ENCODE data around the gene ARAP2. TPM values are rescaled to one million over a fixed set of nuclear protein-coding genes. Genes with fewer than 3 reads are reported as not detected.

ARAP2 gene
- total and polyA plus RNA-seq, 9 of the 15 experiments (the other 6 are each of a cell fraction or from before 2014, with no cell fraction given), result 0.03 to 0.35 (median 0.11) TPM; not detected in 4

GRCh38 chr4:36224972-36225903 lies 19.1 kb downstream of the ARAP2 start (continued):
- TF ChIP-seq, protein P1, sequence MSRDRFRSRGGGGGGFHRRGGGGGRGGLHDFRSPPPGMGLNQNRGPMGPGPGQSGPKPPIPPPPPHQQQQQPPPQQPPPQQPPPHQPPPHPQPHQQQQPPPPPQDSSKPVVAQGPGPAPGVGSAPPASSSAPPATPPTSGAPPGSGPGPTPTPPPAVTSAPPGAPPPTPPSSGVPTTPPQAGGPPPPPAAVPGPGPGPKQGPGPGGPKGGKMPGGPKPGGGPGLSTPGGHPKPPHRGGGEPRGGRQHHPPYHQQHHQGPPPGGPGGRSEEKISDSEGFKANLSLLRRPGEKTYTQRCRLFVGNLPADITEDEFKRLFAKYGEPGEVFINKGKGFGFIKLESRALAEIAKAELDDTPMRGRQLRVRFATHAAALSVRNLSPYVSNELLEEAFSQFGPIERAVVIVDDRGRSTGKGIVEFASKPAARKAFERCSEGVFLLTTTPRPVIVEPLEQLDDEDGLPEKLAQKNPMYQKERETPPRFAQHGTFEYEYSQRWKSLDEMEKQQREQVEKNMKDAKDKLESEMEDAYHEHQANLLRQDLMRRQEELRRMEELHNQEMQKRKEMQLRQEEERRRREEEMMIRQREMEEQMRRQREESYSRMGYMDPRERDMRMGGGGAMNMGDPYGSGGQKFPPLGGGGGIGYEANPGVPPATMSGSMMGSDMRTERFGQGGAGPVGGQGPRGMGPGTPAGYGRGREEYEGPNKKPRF (IDR thresholded peaks at IDR 0.05; ENCODE audit: low read depth, low read length), result no peak
- TF ChIP-seq PHF20 (IDR thresholded peaks at IDR 0.05; ENCODE audit: partially characterized antibody) (no peak), ELF1 (tag; IDR thresholded peaks at IDR 0.05) (no peak), NR1H2 (CRISPR knock-in tag; IDR thresholded peaks at IDR 0.05) (no peak)

DNA sequence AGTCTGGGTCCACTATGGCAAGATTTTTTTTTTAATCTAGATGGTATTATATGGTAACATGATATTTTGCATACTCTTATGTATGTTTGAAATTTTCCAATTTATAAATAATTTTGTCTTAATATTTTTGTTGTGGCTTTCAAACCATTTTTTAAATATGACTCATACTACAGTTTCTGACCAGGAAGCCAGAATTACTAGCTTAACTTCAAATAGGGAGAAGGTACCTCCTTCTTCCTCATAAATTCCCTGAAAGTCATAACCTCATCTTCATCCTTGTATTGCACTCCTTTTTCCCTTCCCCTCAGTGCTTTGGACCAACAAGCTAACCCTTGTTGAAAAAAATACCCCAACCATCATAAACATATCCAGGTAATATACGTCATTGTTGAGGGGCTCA lies 21.6 kb downstream of the ARAP2 start:
- no peaks in the 10 kb centered on the region for H3K36me3 ChIP-seq (ENCODE audit: control insufficient read depth, insufficient read depth, low read length)
- no peak overlapping the region for H2AFZ ChIP-seq (ENCODE audit: low read depth, low read length)
- no peak overlapping the region for H3K4me3 ChIP-seq
- ATAC-seq (no peak), FAIRE-seq (no peak), DNase-seq (ENCODE audit: extremely low read depth in 1 of 4, low spot score in 3 of 4) (no peak)
- H4K20me1 ChIP-seq (replicated peaks; ENCODE audit: control insufficient read depth, insufficient read depth, low read length), result no peaks in the 10 kb centered on the region
- CTCF ChIA-PET (ENCODE audit: low intra/inter-chr PET ratio), result no interaction called here
- no peak overlapping the region for H3K9ac ChIP-seq (ENCODE audit: insufficient read depth in 1 of 2, low read depth in 2 of 2, low read length in 2 of 2)
- no peaks in the 10 kb centered on the region for H3K4me1 ChIP-seq (replicated peaks in 1 of 2; ENCODE audit: control insufficient read depth in 2 of 2, insufficient read depth in 2 of 2, low read length in 2 of 2)
- H3K27ac ChIP-seq (ENCODE audit: extremely low read depth, low read depth, low read length), result no peak overlapping the region
- no peaks in the 10 kb centered on the region for H3K79me2 ChIP-seq (ENCODE audit: control insufficient read depth, insufficient read depth, low read length)
- no TSS peak for BruUV-seq (replicated peaks)
- H3K27me3 ChIP-seq (ENCODE audit: control insufficient read depth in 2 of 2, insufficient read depth in 2 of 2, low read length in 2 of 2), result no peaks in the 10 kb centered on the region
- POLR2A ChIA-PET, result interaction anchor here (0.7 kb wide), 1 partner anchor 227 kb away, joined by 3 read pairs; no protein-coding TSS in a partner anchor
- 0% methylated on average over 1 of the region's 1 CpG for WGBS (ENCODE audit: insufficient coverage, low coverage, missing lambda C conversion rate)
- intact Hi-C loops (cut with micrococcal nuclease), result no loop called here
- no peak overlapping the region for H3K4me2 ChIP-seq (ENCODE audit: insufficient read depth, low read length)
- no peaks in the 10 kb centered on the region for H3K9me1 ChIP-seq (ENCODE audit: control insufficient read depth, insufficient read depth, low read length)
- H3K9me3 ChIP-seq (replicated peaks; ENCODE audit: control insufficient read depth, insufficient read depth, low read depth, low read length), result no peaks in the 10 kb centered on the region
- in situ Hi-C loops (cut with MboI), result no loop called here
- TF ChIP-seq ESRRA (IDR thresholded peaks at IDR 0.05; ENCODE audit: borderline replicate concordance, low read depth), result no peak
- no peak for TF ChIP-seq TOE1 (IDR thresholded peaks at IDR 0.05; ENCODE audit: borderline replicate concordance)
- no peak for TF ChIP-seq TOE1 (CRISPR knock-in tag; IDR thresholded peaks at IDR 0.05; ENCODE audit: borderline replicate concordance, low read depth)
- no peak for TF ChIP-seq FOXJ3 (CRISPR knock-in tag; IDR thresholded peaks at IDR 0.05)
- no peak for TF ChIP-seq ILF3 (IDR thresholded peaks at IDR 0.05; ENCODE audit: borderline replicate concordance)
- TF ChIP-seq ZFP30 (CRISPR knock-in tag; IDR thresholded peaks at IDR 0.05; ENCODE audit: borderline replicate concordance), result no peak
- TF ChIP-seq RHOXF2B (CRISPR knock-in tag; conservative IDR thresholded peaks at IDR 0.05), result no peak
- TF ChIP-seq, protein P2, sequence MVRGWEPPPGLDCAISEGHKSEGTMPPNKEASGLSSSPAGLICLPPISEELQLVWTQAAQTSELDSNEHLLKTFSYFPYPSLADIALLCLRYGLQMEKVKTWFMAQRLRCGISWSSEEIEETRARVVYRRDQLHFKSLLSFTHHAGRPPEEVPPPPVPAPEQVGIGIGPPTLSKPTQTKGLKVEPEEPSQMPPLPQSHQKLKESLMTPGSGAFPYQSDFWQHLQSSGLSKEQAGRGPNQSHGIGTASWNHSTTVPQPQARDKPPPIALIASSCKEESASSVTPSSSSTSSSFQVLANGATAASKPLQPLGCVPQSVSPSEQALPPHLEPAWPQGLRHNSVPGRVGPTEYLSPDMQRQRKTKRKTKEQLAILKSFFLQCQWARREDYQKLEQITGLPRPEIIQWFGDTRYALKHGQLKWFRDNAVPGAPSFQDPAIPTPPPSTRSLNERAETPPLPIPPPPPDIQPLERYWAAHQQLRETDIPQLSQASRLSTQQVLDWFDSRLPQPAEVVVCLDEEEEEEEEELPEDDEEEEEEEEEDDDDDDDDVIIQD (CRISPR knock-in tag; IDR thresholded peaks at IDR 0.05), result no peak
- TF ChIP-seq, protein P3, sequence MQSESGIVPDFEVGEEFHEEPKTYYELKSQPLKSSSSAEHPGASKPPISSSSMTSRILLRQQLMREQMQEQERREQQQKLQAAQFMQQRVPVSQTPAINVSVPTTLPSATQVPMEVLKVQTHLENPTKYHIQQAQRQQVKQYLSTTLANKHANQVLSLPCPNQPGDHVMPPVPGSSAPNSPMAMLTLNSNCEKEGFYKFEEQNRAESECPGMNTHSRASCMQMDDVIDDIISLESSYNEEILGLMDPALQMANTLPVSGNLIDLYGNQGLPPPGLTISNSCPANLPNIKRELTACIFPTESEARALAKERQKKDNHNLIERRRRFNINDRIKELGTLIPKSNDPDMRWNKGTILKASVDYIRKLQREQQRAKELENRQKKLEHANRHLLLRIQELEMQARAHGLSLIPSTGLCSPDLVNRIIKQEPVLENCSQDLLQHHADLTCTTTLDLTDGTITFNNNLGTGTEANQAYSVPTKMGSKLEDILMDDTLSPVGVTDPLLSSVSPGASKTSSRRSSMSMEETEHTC (IDR thresholded peaks at IDR 0.05), result no peak
- TF ChIP-seq, protein P4, sequence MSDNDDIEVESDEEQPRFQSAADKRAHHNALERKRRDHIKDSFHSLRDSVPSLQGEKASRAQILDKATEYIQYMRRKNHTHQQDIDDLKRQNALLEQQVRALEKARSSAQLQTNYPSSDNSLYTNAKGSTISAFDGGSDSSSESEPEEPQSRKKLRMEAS (CRISPR knock-in tag; IDR thresholded peaks at IDR 0.05), result no peak
